ENCODE measurements around the gene CD9.
"Not testable (repeated sequence)": the region's sequence is repeated elsewhere in the genome, so short reads cannot be mapped to it uniquely, and the experiment has no call there.

CD9 gene

DNA sequence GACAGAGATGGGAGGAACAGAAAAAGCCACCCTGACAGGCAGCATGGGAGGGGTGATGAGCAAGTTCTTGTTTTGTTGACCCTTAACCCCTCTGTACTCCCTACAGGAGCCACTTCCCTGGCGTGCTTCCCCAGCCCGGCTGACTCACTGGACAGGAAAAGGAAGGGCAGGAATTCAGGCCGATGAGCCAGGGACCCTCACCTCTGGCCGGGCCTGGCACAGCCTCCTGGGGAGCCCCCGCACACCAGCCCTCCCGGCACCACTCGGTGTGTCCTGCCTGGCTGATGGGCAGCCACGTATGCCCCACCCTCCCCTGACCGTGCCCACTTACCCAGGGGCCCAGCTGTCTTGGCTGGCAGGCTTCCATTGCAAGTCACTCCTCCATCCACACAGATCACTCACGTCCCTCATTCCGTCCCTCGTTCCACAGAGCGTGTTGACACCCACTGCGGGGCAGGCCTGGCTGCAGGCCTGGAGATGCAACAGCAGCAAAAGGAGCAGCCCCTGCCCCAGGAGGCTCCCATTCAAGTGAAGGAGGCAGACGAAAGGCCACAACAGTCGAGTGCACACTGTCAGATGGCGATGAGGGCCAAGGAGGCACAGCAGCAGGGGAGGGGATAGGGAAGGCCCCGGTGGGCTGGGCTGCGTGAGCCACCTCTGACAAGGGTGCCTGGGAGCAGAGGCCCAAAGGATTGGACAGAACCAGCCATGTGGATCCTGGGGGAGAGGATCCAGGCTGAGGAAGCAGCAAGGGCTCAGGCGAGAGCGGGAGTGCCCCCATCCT is 19.7 kb upstream of the CD9 start:
- no peak for DNase-seq

DNA sequence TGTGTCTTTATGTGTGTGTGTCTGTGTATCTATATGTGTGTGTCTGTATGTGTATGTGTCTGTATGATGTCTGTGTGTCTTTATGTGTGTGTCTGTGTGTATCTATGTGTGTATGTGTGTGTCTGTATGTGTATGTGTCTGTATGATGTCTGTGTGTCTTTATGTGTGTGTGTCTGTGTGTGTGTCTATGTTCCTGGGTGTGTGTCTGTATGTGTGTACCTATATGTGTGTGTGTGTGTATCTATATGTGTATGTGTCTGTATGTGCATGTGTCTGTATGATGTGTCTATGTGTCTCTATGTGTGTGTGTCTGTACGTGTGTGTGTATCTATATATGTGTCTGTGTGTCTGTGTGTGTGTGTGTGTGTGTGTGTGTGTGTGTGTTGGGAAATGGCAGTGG is 19.0 kb upstream of the CD9 start:
- no peak for DNase-seq

- DNase-seq = no peak
Observed at GRCh38 chr12:6181583-6182278, 18.5 kb upstream of the CD9 start.

DNA sequence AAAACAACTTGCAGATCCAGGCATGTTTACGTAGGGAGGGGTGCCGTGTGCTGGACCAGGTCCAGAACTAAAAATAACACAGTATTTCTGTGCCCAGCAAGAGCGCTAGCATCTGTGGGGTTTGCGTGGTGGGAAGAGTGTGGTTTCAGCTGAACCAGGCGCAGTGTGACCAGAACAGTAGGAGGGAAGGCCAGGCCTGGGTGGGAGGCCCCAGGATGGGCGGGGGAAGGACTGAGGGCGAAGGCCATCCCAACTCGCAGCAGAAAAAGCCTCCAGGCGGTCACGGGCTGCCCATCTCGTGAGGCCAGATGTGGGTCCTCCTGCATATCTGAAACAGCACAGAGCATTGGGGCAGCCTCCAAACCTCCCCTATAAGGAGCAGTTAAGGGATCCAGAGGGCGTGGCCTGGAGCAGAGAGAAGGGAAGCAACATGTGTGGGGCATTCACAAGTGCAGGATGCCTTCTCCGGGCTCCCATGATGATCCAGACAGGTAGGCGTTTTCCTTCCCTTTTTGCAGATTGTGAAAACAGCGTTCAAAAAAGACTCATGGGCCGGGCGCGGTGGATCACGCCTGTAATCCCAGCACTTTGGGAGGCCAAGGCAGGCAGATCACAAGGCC is 17.8 kb upstream of the CD9 start:
- no peak for DNase-seq

DNA sequence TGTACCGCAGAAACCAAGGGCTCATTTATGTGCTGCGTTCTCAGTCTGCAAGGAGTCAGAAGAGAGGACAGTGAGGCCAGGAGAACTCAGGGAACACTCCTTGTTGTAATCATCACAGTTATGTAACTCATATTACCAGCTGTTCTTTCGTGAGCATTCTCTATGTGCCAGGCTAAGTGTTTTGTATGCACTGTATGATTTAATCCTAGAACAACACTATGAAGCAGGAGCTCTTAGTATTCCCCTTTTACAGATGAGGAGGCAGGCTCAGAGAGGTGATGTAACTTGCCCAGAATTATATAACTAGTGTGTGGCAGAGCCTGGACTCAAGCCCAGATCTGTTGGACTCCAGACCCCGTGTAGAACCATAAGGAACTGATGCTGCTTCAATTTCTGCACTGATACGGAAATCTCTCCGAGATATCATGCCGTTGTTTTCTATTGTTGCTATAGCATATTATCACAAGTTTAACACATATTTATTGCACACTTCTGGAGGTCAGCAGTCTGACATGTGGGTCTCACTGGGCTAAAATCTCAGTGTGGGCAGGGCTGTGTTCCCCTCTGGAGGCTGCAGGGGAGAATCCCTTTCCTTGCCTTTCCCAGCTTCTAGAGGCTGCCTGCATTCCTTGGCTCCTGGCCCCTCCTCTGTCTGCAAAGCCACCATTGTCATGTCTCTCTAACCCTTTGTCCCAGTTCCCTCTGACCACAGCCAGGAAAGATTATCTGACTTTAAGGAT is 16.3 kb upstream of the CD9 start:
- DNase-seq = no peak

- no peak for DNase-seq
Observed at GRCh38 chr12:6185961-6186827, 14.0 kb upstream of the CD9 start.

- DNase-seq = no peak
Observed at GRCh38 chr12:6187948-6188793, 12.0 kb upstream of the CD9 start.

DNA sequence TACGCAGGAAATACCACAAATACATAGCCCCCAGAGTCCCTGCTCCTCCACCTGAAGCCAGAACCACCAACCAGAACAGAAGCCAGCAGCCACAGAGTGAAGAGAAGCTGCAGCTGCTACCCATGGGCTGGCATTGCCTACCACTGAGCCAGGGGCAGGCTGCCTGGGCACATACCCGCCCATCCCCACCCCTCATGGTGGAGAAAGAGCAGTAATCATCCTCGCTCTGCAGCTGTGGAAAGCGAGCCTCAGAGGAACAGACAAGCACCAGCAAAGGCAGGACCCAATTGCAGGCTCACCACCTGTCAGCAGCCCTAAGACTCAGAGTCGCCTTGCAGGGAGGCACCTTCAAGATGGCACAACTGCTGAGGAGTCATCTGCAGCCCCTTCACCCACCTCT is 11.2 kb upstream of the CD9 start:
- DNase-seq = no peak

DNA sequence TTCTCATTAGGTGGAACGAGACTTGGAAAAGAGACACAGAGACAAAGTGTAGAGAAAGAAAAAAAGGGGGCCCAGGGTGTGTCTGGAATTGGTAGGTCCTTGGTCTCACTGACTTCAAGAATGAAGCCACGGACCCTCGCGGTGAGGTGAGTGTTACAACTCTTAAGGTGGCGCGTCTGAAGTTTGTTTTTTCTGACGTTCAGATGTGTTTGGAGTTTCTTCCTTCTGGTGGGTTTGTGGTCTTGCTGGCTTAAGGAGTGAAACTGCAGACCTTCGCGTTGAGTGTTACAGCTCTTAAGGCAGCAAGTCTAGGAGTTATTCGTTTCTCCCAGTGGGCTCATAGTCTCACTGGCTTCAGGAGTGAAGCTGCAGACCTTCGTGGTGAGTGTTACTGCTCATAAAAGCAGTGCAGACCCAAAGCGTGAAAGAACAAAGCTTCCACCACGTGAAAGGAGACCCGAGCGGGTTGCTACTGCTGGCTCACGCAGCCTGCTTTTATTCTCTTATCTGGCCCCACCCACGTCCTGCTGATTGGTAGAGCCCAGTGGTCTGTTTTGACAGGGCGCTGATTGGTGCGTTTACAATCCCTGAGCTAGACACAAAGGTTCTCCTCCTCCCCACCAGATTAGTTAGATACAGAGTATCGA is 10.1 kb upstream of the CD9 start:
- not testable (repeated sequence) for DNase-seq

GRCh38 chr12:6190767-6191530 is 9.3 kb upstream of the CD9 start:
- DNase-seq = not testable (repeated sequence)

- DNase-seq = no peak
Observed at GRCh38 chr12:6192604-6193380, 7.4 kb upstream of the CD9 start.

DNA sequence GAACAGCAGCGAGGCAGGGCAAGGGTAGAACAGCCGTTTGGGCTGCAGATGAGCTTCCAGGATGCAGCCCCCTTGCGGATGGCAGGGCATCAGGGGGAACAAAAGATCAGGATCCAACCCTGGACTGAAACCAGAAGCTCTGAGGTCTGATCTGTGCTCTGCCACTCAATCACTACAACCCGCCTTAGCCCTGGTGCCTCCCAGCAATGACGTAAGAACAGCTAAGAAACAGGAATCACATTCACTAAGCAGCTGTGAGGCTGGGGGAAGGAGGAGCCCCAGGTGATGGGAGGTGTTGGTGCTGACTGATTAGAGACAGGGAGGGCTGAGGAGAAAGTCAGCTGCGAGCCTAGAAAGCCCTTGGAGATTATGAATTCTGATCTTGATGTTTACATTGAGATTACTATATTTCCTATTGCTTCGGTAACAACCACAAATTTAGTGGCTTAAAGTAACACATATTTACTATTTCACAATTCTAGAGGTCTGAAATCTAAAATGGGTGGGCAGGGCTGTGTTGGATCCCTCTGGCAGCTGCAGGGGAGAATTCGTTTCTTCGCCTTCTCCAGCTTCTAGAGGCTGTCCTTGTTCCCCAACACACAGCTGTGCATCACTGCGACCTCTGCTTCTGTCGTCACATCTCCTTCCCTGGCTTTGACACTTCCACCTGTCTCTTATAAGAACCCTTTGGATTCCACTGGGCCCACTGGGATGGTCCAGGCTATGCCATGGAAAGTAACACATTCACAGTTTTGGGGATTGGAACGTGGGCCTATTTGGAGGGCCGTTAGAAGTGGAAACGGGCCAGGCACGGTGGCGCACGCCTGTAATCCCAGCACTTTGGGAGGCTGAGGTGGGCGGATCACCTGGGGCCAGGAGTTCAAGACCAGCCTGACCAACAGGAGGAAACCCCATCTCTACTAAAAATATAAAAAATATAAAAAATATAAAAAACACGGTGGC is 6.1 kb upstream of the CD9 start:
- DNase-seq = no peak

DNA sequence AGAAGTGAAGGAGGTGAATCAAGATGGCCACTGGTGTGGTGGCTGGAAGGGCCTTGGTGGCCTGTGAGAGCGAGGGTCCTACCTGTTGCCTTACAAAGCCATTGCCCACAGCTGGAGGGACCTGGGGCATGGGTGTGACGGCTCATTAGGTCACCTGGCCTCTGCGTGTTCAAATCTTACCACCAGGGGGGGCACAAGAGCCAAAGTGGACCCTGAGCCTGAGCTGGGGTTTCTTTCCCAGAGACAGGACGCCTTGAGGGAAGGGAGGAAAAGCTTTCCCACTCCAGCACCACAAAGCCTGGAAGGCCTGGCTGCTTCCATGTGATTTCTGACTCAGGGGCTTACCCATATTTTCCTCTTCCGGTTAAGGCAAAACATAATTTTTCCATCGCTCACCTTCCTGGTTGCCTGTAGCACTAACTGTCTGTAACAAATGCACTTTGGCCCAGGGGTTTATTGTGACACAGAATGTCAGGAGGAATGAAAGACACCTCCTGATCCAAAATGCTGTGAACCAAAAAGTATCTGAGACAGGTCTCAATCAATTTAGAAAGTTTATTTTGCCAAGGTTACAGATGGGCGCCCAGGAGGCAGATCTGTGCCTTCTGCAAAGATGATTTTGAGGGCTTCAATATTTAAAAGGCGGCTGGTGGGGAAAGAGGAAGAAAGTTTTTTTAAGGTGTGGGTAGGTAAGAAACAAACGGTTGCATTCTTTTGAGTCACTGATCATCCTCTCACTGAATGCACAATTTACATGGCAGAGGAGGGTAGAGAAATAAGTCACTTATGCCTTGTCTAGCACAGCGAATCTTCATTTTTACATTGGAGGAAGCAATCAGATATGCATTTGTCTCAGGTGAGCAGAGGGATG is 4.3 kb upstream of the CD9 start:
- no peak for DNase-seq

GRCh38 chr12:6198051-6198450 is 2.1 kb upstream of the CD9 start:
- DNase-seq = no peak

- DNase-seq = no peak
Observed at GRCh38 chr12:6198556-6198955, 1.6 kb upstream of the CD9 start.

DNA sequence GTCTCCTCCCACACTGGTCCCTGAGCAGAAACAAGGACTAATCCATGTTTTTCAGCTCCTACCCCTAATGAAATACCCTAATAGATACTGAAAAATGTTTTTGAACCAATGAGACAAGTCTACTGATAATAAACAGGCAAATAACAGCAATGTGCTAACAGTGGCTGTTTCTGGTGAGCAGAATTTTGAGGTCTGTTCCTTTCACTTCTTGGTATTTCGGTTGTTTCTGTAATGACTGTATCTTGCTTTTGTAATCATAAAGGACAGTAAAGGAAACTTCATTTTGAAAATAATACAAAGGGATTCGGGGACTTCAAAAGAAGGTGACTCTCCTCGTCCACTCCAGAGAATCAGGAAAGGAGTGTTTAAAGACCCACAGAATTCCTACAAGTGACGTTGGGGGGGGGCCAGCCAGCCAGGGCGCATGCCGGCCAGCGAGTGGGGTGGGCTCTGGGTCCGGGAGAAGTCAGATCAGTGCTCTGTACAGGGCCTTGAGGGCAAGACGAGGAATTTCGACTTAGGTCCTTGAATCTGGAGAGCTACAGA is 1.1 kb upstream of the CD9 start:
- no peak for DNase-seq
